ENCODE data around the gene MARK2.

GRCh38 chr11:63922673-63923192, 83.8 kb downstream of the MARK2 start:
- TF ChIP-seq CTCF (conservative IDR thresholded peaks at IDR 0.05 in 1 of 2, IDR thresholded peaks at IDR 0.05 in 1 of 2; ENCODE audit: low read depth in 1 of 2, low read length in 2 of 2): no peak
- no peak for TF ChIP-seq EZH2 (IDR thresholded peaks at IDR 0.05; ENCODE audit: low read length, missing control alignments)
